GM12878 (cell line): ENCODE results near the gene UQCR10. TPM values are rescaled to one million over a fixed set of nuclear protein-coding genes. Genes with fewer than 3 reads are reported as not detected.

Experiments
- ATAC-seq: fragments of 200-7000 bp; cut with Tn5 transposase; 3 replicates; pipeline ENCODE4 v1.9.1; 2020; ENCODE audit warnings: mild to moderate bottlenecking, moderate library complexity
- BruUV-seq: library from RNA; stranded (reverse); fragments of 400-500 nt; replicated peaks from 2 replicates; lab custom pipeline; 2021; lab: Mats Ljungman, UMichigan
- CTCF ChIA-PET: fragments of 300-600 bp; sonication (Branson Sonifier 250); formaldehyde crosslinking; extraction: SDS; loops from one replicate; lab custom pipeline; 2021; ENCODE audit warnings: inconsistent platforms; lab: Yijun Ruan, JAX
- POLR2A ChIA-PET: fragments of 350-600 bp; formaldehyde crosslinking; extraction: SDS; loops from one replicate; lab custom pipeline; 2021; ENCODE audit warnings: inconsistent platforms; lab: Charles Lee
- RAD21 ChIA-PET: fragments of 300-600 bp; sonication (Branson Sonifier 250); formaldehyde crosslinking; loops from one replicate; lab custom pipeline; 2023; ENCODE audit warnings: antibody characterized with exemption; ENCODE audit not compliant: unreplicated experiment; lab: Charles Lee
- SMC1A ChIA-PET: fragments of 300-600 bp; sonication (Branson Sonifier 250); formaldehyde crosslinking; loops from one replicate; lab custom pipeline; 2023; ENCODE audit not compliant: unreplicated experiment, uncharacterized antibody; lab: Charles Lee
- DNase-seq: peaks from one replicate; pipeline ENCODE4 v3.0.0-alpha.2; 2011; ENCODE audit warnings: low read depth, low spot score
- FAIRE-seq: peaks from 3 replicates; lab custom pipeline; 2011; peaks lifted over from hg19 to GRCh38; lab: Jason Lieb, UNC
- H2AFZ ChIP-seq: 2 replicates; pipeline ENCODE4 v1.6.0; 2011; ENCODE audit warnings: low read depth, low read length, control low read depth; ENCODE audit not compliant: control insufficient read depth
- H3K27ac ChIP-seq: 2 replicates; pipeline ENCODE4 v1.5.1; 2011; ENCODE audit warnings: control low read depth; ENCODE audit not compliant: control insufficient read depth, insufficient read depth
- H3K27me3 ChIP-seq, 2 experiments: replicated peaks in 1 of 2; 2 replicates each; pipeline versions ENCODE4 v1.6.0 to v1.6.1; 2011; ENCODE audit warnings: low read length in 1 of 2; ENCODE audit not compliant: control insufficient read depth in 2 of 2, insufficient read depth in 2 of 2
- H3K36me3 ChIP-seq, 2 experiments: 2 replicates each; pipeline ENCODE4 v1.5.1; 2011; ENCODE audit warnings: low read length in 1 of 2; ENCODE audit not compliant: control insufficient read depth in 2 of 2, insufficient read depth in 2 of 2
- H3K4me1 ChIP-seq: 2 replicates; pipeline ENCODE4 v1.6.1; 2011; ENCODE audit warnings: mild to moderate bottlenecking, low read length, moderate library complexity, mixed read lengths; ENCODE audit not compliant: control insufficient read depth, insufficient read depth
- H3K4me2 ChIP-seq: 2 replicates; pipeline ENCODE4 v1.6.0; 2011; ENCODE audit warnings: control low read depth; ENCODE audit not compliant: control insufficient read depth, insufficient read depth
- H3K4me3 ChIP-seq: fragments of 200-600 bp; sonication (generic); 2 replicates; pipeline ENCODE4 v1.5.1; 2016
- H3K79me2 ChIP-seq: 2 replicates; pipeline ENCODE4 v1.6.0; 2011; ENCODE audit warnings: low read length; ENCODE audit not compliant: control insufficient read depth, insufficient read depth
- H3K9ac ChIP-seq: 2 replicates; pipeline ENCODE4 v1.8.0; 2011; ENCODE audit warnings: low read length, control low read depth, mixed read lengths; ENCODE audit not compliant: control insufficient read depth, insufficient read depth
- H3K9me3 ChIP-seq: replicated peaks from 3 replicates; pipeline ENCODE4 v1.5.1; 2011; ENCODE audit warnings: mild to moderate bottlenecking, low read length; ENCODE audit not compliant: control insufficient read depth, insufficient read depth
- H4K20me1 ChIP-seq: 2 replicates; pipeline ENCODE4 v1.6.0; 2011; ENCODE audit not compliant: control insufficient read depth, insufficient read depth
- BACH1 ChIP-seq: fragments of 450-650 bp; IDR thresholded peaks from 2 replicates; pipeline ENCODE4 v1.6.1; 2017; ENCODE audit warnings: mild to moderate bottlenecking, borderline replicate concordance
- BCL3 ChIP-seq: IDR thresholded peaks from 2 replicates; pipeline ENCODE4 v1.6.1; 2011; ENCODE audit warnings: borderline replicate concordance, low read depth, mild to moderate bottlenecking, moderate library complexity, low read length; ENCODE audit not compliant: insufficient read depth, poor library complexity, severe bottlenecking
- CREM ChIP-seq: IDR thresholded peaks from 2 replicates; pipeline ENCODE4 v1.6.1; 2014; ENCODE audit warnings: antibody characterized with exemption, low read depth
- EP300 ChIP-seq, 2 experiments: fragments of 150-350 bp in 1 of 2; IDR thresholded peaks; 2 replicates each; pipeline ENCODE4 v1.6.1; 2011 to 2012; ENCODE audit warnings: low read depth in 2 of 2, low read length in 2 of 2, borderline replicate concordance in 1 of 2, improper control_type of control experiment in 1 of 2, inconsistent platforms in 1 of 2; ENCODE audit not compliant: control insufficient read depth in 1 of 2
- ESRRA ChIP-seq: IDR thresholded peaks from 2 replicates; pipeline ENCODE4 v1.6.1; 2012; ENCODE audit warnings: mild to moderate bottlenecking, low read length, improper control_type of control experiment
- JUNB ChIP-seq: IDR thresholded peaks from 2 replicates; pipeline ENCODE4 v1.6.1; 2016; ENCODE audit warnings: antibody characterized with exemption, mild to moderate bottlenecking
- JUND ChIP-seq: IDR thresholded peaks from 2 replicates; pipeline ENCODE4 v1.6.1; 2012; ENCODE audit warnings: low read depth, mild to moderate bottlenecking, low read length, improper control_type of control experiment, moderate library complexity
- KLF5 ChIP-seq: fragments of 450-650 bp; IDR thresholded peaks from 2 replicates; pipeline ENCODE4 v1.6.1; 2014; ENCODE audit warnings: mild to moderate bottlenecking; ENCODE audit not compliant: partially characterized antibody
- MLLT1 ChIP-seq: fragments of 450-650 bp; IDR thresholded peaks from 2 replicates; pipeline ENCODE4 v1.6.1; 2016; ENCODE audit warnings: mild to moderate bottlenecking
- MYC ChIP-seq: IDR thresholded peaks from 2 replicates; pipeline ENCODE4 v1.6.1; 2011; ENCODE audit warnings: mild to moderate bottlenecking, low read length, moderate library complexity, inconsistent platforms; ENCODE audit not compliant: insufficient read depth, insufficient replicate concordance, insufficient read length, severe bottlenecking
- POLR2A ChIP-seq: IDR thresholded peaks from 2 replicates; pipeline ENCODE4 v1.6.1; 2011; ENCODE audit warnings: low read depth, mild to moderate bottlenecking, low read length
- RELB ChIP-seq: fragments of 450-650 bp; IDR thresholded peaks from 2 replicates; pipeline ENCODE4 v1.6.1; 2017; ENCODE audit warnings: low read depth, mild to moderate bottlenecking, moderate library complexity
- STAT1 ChIP-seq: fragments of 450-650 bp; conservative IDR thresholded peaks from 2 replicates; pipeline ENCODE4 v1.6.1; 2014; ENCODE audit warnings: antibody characterized with exemption, mild to moderate bottlenecking
- STAT3 ChIP-seq: IDR thresholded peaks from 2 replicates; pipeline ENCODE4 v1.6.1; 2011; ENCODE audit warnings: low read depth, low read length, improper control_type of control experiment
- TBL1XR1 ChIP-seq: IDR thresholded peaks from 2 replicates; pipeline ENCODE4 v1.6.1; 2012; ENCODE audit warnings: low read depth, low read length, improper control_type of control experiment
- ZNF274 ChIP-seq: IDR thresholded peaks from one replicate; pipeline ENCODE4 v1.8.0; 2011; ENCODE audit not compliant: insufficient read length, insufficient read depth
- ZNF384 ChIP-seq: IDR thresholded peaks from 2 replicates; pipeline ENCODE4 v1.6.1; 2012; ENCODE audit warnings: low read depth, mild to moderate bottlenecking, low read length, improper control_type of control experiment, borderline replicate concordance
- WGBS: methylation state at CpG from one replicate; pipeline ENCODE4 v1.1.6; 2016; ENCODE audit warnings: low lambda C conversion rate; ENCODE audit not compliant: insufficient replicate concordance, insufficient coverage; ENCODE audit errors: missing lambda C conversion rate; 5-methylcytosine and 5-hydroxymethylcytosine counted together
- in situ Hi-C: fragments of 300-500 bp; cut with MboI; formaldehyde crosslinking; loops from 9 replicates; pipeline ENCODE4 v1.14.3; 2018; ENCODE audit warnings: mixed read lengths
- intact Hi-C: fragments of 100-400 bp; cut with micrococcal nuclease; formaldehyde crosslinking; loops from one replicate; pipeline ENCODE4 v1.14.2; 2022; ENCODE audit not compliant: unreplicated experiment
- polyA plus RNA-seq, 11 experiments: library from polyadenylated mRNA; depleted of rRNA in 4 of 11; unstranded in 6 of 11; stranded (reverse) in 5 of 11; fragments of >200 nt; fragmentation: Nextera tagmentation in 4 of 11; fragmentation: Illumina TruSeq in 1 of 11; extraction: Ambion mirVana in 4 of 11; extraction: Trizol in 1 of 11; gene quantifications; 1 replicate in 1 of 11; 2 replicates in 10 of 11; pipeline versions ENCODE4 v1.2.1 to v1.2.3, GENCODE V29; 2011 to 2016; ENCODE audit warnings: inconsistent platforms in 2 of 11, missing spikeins in 2 of 11, low read depth in 1 of 11
- total RNA-seq, 4 experiments: library from RNA; depleted of rRNA in 3 of 4; stranded (reverse); fragments of >200 nt in 3 of 4; fragmentation: Illumina TruSeq in 1 of 4; extraction: Trizol in 1 of 4; gene quantifications; 2 replicates each; pipeline versions ENCODE4 v1.2.1 to v1.2.3, GENCODE V29; 2013 to 2021

The UQCR10 gene
- total and polyA plus RNA-seq, 10 of the 15 experiments (the other 5 are each of a cell fraction or from before 2014, with no cell fraction given), result 144 to 1,021 (median 214) TPM

- WGBS, result 63% methylated on average over 13 of the region's 13 CpGs
- DNase-seq, result no peak
- H3K9ac ChIP-seq, result no peak overlapping the region
- no peak for TF ChIP-seq ZNF274
- TF ChIP-seq ZNF384, result no peak
- TF ChIP-seq EP300 (IDR thresholded peaks at IDR 0.05; ENCODE audit: borderline replicate concordance in 1 of 2, control insufficient read depth in 1 of 2, low read depth in 2 of 2, low read length in 2 of 2), result no peak
- no peak for TF ChIP-seq STAT1
- no peak for TF ChIP-seq MYC
- no peak for TF ChIP-seq MLLT1
- no peak for TF ChIP-seq ESRRA
- no peak for TF ChIP-seq BCL3
- no peak for TF ChIP-seq RELB
- TF ChIP-seq STAT3, result no peak
- TF ChIP-seq POLR2A, result no peak
- no peak for TF ChIP-seq BACH1
- no peak for TF ChIP-seq JUNB
- no peak for TF ChIP-seq CREM
- no peak for TF ChIP-seq KLF5
- TF ChIP-seq TBL1XR1, result no peak
- TF ChIP-seq JUND, result no peak
- TF ChIP-seq, all 136 proteins: peak for 0
- Histone ChIP-seq H3K4me1 (no peaks in the 10 kb centered on the region), H3K4me2 (no peak overlapping the region), H4K20me1 (no peaks in the 10 kb centered on the region), H2AFZ (no peak overlapping the region), H3K36me3 (no peaks in the 10 kb centered on the region; a peak in 1 of 4 replicates), H3K27ac (no peak overlapping the region), H3K9me3 (no peaks in the 10 kb centered on the region), H3K4me3 (no peak overlapping the region), H3K27me3 (no peaks in the 10 kb centered on the region), H3K79me2 (no peaks in the 10 kb centered on the region)
- ATAC-seq (no peak), FAIRE-seq (no peak)
- in situ Hi-C loops (no loop called here), intact Hi-C loops (no loop called here)
- POLR2A ChIA-PET, result no interaction called here
- CTCF ChIA-PET, result no interaction called here
- SMC1A ChIA-PET, result no interaction called here
- RAD21 ChIA-PET, result no interaction called here
- no TSS peak for BruUV-seq
Observed at GRCh38 chr22:29742326-29742725, 24.8 kb upstream of the UQCR10 start.
